K562 (cell line): Measurements from ENCODE around the gene EPM2A. TPM values are rescaled to one million over a fixed set of nuclear protein-coding genes. Genes with fewer than 3 reads are reported as not detected.

Experiments
- ATF2 ChIP-seq: sonication (generic); formaldehyde crosslinking; IDR thresholded peaks from 2 replicates; pipeline ENCODE4 v1.8.1; 2022; ENCODE audit warnings: missing genetic modification reagents
- CREM ChIP-seq: IDR thresholded peaks from 2 replicates; pipeline ENCODE4 v1.6.1; 2014; ENCODE audit warnings: antibody characterized with exemption, low read depth
- DMBX1 ChIP-seq: fragments of 250-450 bp; sonication (Bioruptor Pico); IDR thresholded peaks from 2 replicates; pipeline ENCODE4 v1.8.0; 2022; ENCODE audit warnings: inconsistent platforms, mild to moderate bottlenecking, moderate library complexity, borderline replicate concordance
- EHMT2 ChIP-seq: fragments of 450-650 bp; IDR thresholded peaks from 2 replicates; pipeline ENCODE4 v1.6.1; 2018; ENCODE audit warnings: antibody characterized with exemption
- HMG20B ChIP-seq: fragments of 250-450 bp; sonication (Bioruptor Pico); IDR thresholded peaks from 2 replicates; pipeline ENCODE4 v1.5.0; 2021; ENCODE audit warnings: mild to moderate bottlenecking
- MYC ChIP-seq, 2 experiments: fragments of 250-450 bp in 1 of 2; sonication (Bioruptor Pico) in 1 of 2; IDR thresholded peaks; 2 replicates each; pipeline versions ENCODE4 v1.5.1 to v1.6.1; 2012 to 2021; ENCODE audit warnings: low read depth in 2 of 2, borderline replicate concordance in 1 of 2, improper control_type of control experiment in 1 of 2, low read length in 1 of 2, mild to moderate bottlenecking in 1 of 2, moderate library complexity in 1 of 2
- NCOA1 ChIP-seq: fragments of 450-650 bp; IDR thresholded peaks from 2 replicates; pipeline ENCODE4 v1.6.1; 2016; ENCODE audit warnings: low read depth
- NELFE ChIP-seq: IDR thresholded peaks from 2 replicates; pipeline ENCODE4 v1.6.1; 2011; ENCODE audit warnings: mild to moderate bottlenecking; ENCODE audit not compliant: insufficient read depth, insufficient read length
- SMAD2 ChIP-seq: fragments of 150-350 bp; IDR thresholded peaks from 2 replicates; pipeline ENCODE4 v1.6.1; 2014; ENCODE audit warnings: low read depth, mild to moderate bottlenecking, low read length
- TCF7L2 ChIP-seq: fragments of 150-350 bp; IDR thresholded peaks from 2 replicates; pipeline ENCODE4 v1.6.1; 2016; ENCODE audit warnings: low read depth, mild to moderate bottlenecking, low read length, moderate library complexity
- U2AF1 ChIP-seq: fragments of 200-400 bp; formaldehyde crosslinking; optimal IDR thresholded peaks from 2 replicates; pipeline ENCODE3; 2017; ENCODE audit warnings: mild to moderate bottlenecking, low read depth, low read length, moderate library complexity
- ZKSCAN3 ChIP-seq: fragments of 250-450 bp; sonication (Bioruptor Pico); IDR thresholded peaks from 2 replicates; pipeline ENCODE4 v1.4.0; 2020
- ZMIZ1 ChIP-seq, 2 experiments: fragments of 150-350 bp in 1 of 2; IDR thresholded peaks; 2 replicates each; pipeline ENCODE4 v1.6.1; 2012 to 2016; ENCODE audit warnings: low read depth in 2 of 2, low read length in 2 of 2, mild to moderate bottlenecking in 1 of 2, moderate library complexity in 1 of 2
- ZNF12 ChIP-seq: sonication (generic); formaldehyde crosslinking; IDR thresholded peaks from 2 replicates; pipeline ENCODE4 v1.4.0; 2020; ENCODE audit warnings: mild to moderate bottlenecking, missing genetic modification reagents
- ZNF224 ChIP-seq: sonication (generic); formaldehyde crosslinking; IDR thresholded peaks from 2 replicates; pipeline ENCODE4 v1.8.0; 2022; ENCODE audit warnings: mild to moderate bottlenecking, missing genetic modification reagents
- ZNF23 ChIP-seq: fragments of 250-450 bp; sonication (Bioruptor Pico); IDR thresholded peaks from 2 replicates; pipeline ENCODE4 v1.4.0; 2020; ENCODE audit warnings: mild to moderate bottlenecking
- ZNF57 ChIP-seq: fragments of 450-650 bp; formaldehyde crosslinking; IDR thresholded peaks from 2 replicates; pipeline ENCODE4 v1.4.0; 2020; ENCODE audit warnings: mild to moderate bottlenecking, moderate library complexity
- polyA plus RNA-seq, 8 experiments: library from polyadenylated mRNA; depleted of rRNA in 4 of 8; stranded (reverse) in 5 of 8; unstranded in 3 of 8; fragments of >200 nt; fragmentation: Nextera tagmentation in 2 of 8; fragmentation: Illumina TruSeq in 1 of 8; extraction: Ambion mirVana in 2 of 8; extraction: Trizol in 1 of 8; gene quantifications; 2 replicates each; pipeline versions ENCODE4 v1.2.1 to v1.2.3, GENCODE V29; 2011 to 2014; ENCODE audit warnings: inconsistent platforms in 1 of 8, missing spikeins in 1 of 8
- total RNA-seq, 7 experiments: library from RNA; depleted of rRNA in 6 of 7; stranded (reverse); fragments of >200 nt in 6 of 7; fragmentation: Illumina TruSeq in 2 of 7; extraction: Trizol in 2 of 7; gene quantifications; 2 replicates each; pipeline versions ENCODE4 v1.2.1 to v1.2.3, GENCODE V29; 2011 to 2021; ENCODE audit warnings: low replicate concordance in 1 of 7
- TF ChIP-seq, protein P1 (sequence below), 2 experiments: IDR thresholded peaks; 2 replicates each; pipeline ENCODE4 v1.6.1; 2012; ENCODE audit warnings: improper control_type of control experiment in 2 of 2, low read depth in 2 of 2, low read length in 2 of 2, borderline replicate concordance in 1 of 2

The EPM2A gene
- total and polyA plus RNA-seq, 9 of the 15 experiments (the other 6 are each of a cell fraction or from before 2014, with no cell fraction given): 0.35 to 5.3 (median 2.5) TPM

DNA sequence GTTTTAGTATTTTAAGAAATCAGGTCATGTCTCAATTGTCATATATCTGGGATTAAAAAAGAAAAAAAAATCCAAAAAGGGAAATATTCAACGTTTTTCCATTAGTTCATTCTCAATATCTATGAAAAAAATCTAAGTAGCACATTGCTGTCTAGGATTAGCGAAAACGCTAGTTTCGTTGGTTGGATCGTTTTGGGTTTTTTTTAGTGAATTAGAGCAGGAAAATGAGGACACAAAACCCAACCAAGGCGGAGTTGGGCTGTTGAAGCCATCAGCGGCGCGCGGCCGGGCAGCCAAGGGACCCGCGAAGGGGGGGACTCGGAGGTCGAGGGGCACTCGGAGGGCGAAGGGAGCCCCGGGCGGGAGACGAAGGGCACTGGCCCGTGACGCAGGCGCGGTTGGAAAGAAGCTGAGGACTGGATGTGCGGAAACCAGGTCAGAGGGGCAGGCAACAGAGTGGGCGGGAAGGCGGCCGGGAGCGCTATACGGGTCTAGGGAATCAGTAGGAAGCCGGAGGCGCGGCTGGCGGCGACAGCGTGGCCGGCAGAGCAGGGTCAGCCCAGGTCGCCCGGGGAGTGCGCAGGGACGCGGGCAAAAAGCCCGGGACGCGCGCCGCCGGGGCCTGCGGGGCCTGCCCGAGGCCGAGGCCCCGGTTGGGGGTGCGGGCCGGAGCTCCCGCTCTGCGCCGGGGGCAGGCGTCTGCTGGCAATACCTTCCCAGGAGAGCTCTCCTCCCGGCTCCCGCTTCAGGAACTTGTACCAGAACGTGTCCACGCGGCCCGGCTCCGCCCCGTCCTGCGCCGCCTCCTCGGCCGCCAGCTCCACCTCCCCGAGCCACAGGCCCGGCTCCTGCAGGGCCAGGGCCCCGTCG, 599 bp downstream of the EPM2A start (continued):
- peak; percentile 81 for TF ChIP-seq MYC (IDR thresholded peaks at IDR 0.05; ENCODE audit: low read depth, low read length)
- TF ChIP-seq MYC (CRISPR knock-in tag; IDR thresholded peaks at IDR 0.05; ENCODE audit: borderline replicate concordance, low read depth): no peak; the same call in 1 of the 2 replicates
- TF ChIP-seq SMAD2: no peak
- peak in 1 of 2 experiments; percentile 52; a peak in 1 of 4 replicates for TF ChIP-seq ZMIZ1 (IDR thresholded peaks at IDR 0.05; ENCODE audit: low read depth in 2 of 2, low read length in 2 of 2)
- no peak for TF ChIP-seq ZNF57 (CRISPR knock-in tag)
- TF ChIP-seq DMBX1 (CRISPR knock-in tag): no peak
- TF ChIP-seq NELFE: no peak
- TF ChIP-seq TCF7L2: no peak
- no peak for TF ChIP-seq NCOA1
- no peak for TF ChIP-seq ZNF23 (CRISPR knock-in tag)
- no peak for TF ChIP-seq ATF2
- TF ChIP-seq HMG20B: no peak
- peak; percentile 89 for TF ChIP-seq CREM
- TF ChIP-seq, protein P1, sequence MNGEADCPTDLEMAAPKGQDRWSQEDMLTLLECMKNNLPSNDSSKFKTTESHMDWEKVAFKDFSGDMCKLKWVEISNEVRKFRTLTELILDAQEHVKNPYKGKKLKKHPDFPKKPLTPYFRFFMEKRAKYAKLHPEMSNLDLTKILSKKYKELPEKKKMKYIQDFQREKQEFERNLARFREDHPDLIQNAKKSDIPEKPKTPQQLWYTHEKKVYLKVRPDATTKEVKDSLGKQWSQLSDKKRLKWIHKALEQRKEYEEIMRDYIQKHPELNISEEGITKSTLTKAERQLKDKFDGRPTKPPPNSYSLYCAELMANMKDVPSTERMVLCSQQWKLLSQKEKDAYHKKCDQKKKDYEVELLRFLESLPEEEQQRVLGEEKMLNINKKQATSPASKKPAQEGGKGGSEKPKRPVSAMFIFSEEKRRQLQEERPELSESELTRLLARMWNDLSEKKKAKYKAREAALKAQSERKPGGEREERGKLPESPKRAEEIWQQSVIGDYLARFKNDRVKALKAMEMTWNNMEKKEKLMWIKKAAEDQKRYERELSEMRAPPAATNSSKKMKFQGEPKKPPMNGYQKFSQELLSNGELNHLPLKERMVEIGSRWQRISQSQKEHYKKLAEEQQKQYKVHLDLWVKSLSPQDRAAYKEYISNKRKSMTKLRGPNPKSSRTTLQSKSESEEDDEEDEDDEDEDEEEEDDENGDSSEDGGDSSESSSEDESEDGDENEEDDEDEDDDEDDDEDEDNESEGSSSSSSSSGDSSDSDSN (IDR thresholded peaks at IDR 0.05; ENCODE audit: borderline replicate concordance in 1 of 2, low read depth in 2 of 2, low read length in 2 of 2): peak; percentile 78 to 90; a peak in 3 of 4 replicates
- TF ChIP-seq EHMT2: no peak
- no peak for TF ChIP-seq ZKSCAN3 (CRISPR knock-in tag)
- no peak for TF ChIP-seq U2AF1
- TF ChIP-seq ZNF12 (CRISPR knock-in tag): no peak
- TF ChIP-seq ZNF224 (CRISPR knock-in tag): no peak
